Measurements from ENCODE around the gene AP2A2.

GRCh38 chr11:985406-985805 is 59.7 kb downstream of the AP2A2 start:
- TF ChIP-seq CTCF (IDR thresholded peaks at IDR 0.05) (no peak), POLR2AphosphoS5 (IDR thresholded peaks at IDR 0.05) (no peak), EP300 (IDR thresholded peaks at IDR 0.05) (no peak), POLR2A (IDR thresholded peaks at IDR 0.05; ENCODE audit: low read depth) (no peak)
